Fibroblast of skin of left quadriceps (primary cell): ENCODE data around the gene ADAT2.
"Not testable (repeated sequence)": the region's sequence is repeated elsewhere in the genome, so short reads cannot be mapped to it uniquely, and the experiment has no call there.

Source experiments
- DNase-seq, 2 experiments: peaks; one replicate each; pipeline ENCODE4 v3.0.0-alpha.2; 2013; ENCODE audit warnings: low read depth in 2 of 2

The ADAT2 gene

DNA sequence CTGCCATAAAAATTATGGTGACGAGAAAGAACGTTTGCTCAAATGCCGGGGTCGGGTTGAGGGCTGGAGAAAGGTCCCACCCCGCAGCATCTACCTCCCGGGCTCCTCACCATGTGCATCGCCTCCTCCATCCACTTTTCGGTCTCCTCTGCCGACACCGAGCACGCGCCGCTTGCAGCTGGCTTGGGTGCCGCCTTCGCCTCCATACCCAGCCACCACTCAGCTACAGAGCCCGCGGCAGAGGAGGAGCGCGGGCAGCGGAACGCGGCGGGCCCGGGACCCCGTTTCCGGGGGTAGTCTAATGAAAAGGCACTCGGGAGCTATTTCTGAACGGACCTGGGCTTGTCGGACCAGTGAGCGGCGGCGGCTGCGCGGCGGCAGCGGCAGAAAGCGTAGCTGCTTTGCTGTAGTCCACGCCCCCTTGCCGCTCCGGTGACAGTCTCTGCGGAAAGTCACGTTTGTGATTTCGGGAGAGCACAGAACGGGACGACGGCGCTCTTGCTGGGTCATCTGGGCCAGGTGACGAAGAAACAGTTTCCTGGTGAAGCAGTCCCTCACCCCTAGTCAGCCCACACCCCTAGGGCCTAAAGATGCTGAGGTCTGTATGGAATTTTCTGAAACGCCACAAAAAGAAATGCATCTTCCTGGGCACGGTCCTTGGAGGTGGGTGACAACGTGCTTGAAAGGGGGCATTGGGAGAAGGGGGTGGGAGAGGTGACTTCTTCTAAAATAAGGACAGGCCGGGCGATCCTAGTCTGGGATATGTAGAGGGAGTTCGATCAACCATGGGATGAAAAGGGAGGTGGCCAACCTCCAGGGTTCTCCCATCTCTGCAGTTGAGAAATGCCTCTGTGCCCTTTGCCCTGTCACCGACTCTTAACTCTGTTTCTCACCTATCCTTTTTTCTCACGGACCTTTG is at the start of gene ADAT2, which contains the start of gene PEX3:
Gene ADAT2 (minus strand): TSS at position 243 of the 919 bp plus-strand sequence. CDS start 37 bp downstream, at position 206.
Gene PEX3 (plus strand): TSS at position 353 of the 919 bp plus-strand sequence. CDS start 238 bp downstream, at position 591.
- DNase-seq: peak; percentile 84 to 86

DNA sequence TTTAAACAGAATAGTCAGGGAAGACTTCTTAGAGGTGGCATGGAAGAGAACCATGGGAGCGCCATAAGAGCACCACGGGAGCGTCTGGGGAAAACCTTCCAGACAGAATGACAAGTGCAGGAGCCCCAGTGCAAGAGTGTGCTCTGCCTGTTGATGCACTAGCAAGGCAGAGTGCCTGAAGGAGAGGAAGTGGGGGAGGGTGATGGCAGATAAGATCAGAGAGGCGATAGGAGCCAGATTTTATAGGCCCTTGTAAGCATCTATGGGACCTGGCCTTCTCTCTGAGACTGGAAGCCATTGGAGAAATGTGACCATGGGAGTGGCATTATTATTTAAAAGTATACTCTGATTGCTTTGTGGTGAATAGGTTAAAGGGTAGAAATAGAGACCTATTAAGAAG is 47.9 kb upstream of the ADAT2 start:
- DNase-seq: no peak

DNA sequence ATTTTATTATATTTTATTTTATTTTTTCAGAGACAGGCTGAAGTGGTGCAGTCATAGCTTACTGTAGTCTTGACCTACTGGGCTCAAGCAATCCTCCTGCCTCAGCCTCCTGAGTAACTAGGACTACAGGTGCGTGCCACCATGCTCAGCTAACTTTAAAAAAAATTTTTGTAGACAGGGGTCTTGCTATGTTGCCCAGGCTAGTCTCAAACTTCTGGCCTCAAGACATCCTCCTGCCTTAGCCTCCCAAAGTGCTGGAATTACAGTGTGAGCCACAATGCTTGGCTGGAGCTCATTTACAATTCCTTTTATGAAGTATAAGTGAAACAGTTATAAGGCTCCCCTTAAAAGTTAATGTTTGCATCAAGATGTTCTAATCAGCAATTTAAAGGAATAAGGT is 46.5 kb upstream of the ADAT2 start:
- no peak for DNase-seq

- no peak for DNase-seq
Observed at GRCh38 chr6:143490775-143491174, 40.3 kb upstream of the ADAT2 start.

GRCh38 chr6:143490244-143490643 is 39.7 kb upstream of the ADAT2 start:
- DNase-seq: no peak

GRCh38 chr6:143486752-143487151 is 36.3 kb upstream of the ADAT2 start:
- no peak for DNase-seq

DNA sequence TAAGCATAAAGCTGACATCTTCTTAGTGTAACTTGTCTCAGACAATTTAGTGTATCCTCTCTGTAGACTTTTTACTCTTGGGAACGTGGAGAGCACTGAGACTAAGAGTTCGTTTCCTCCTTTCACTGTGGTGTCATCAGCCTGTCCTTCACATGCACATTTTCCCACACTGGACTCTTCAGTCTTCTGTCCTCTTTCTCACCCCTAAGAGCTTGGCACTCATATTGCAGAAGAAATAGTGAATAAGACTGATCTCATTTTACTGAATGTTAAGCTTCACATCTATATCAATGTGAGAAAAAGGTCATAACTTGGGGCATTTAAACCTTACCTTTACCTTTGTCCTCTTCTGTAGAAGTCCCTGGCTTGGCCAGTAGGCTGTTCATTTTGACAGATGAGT is 35.5 kb upstream of the ADAT2 start:
- DNase-seq: no peak

GRCh38 chr6:143482593-143482992 is 32.1 kb upstream of the ADAT2 start:
- no peak for DNase-seq

- no peak for DNase-seq
Observed at GRCh38 chr6:143478479-143479062, 28.1 kb upstream of the ADAT2 start.

GRCh38 chr6:143476545-143476944 is 26.1 kb upstream of the ADAT2 start:
- DNase-seq: no peak

DNA sequence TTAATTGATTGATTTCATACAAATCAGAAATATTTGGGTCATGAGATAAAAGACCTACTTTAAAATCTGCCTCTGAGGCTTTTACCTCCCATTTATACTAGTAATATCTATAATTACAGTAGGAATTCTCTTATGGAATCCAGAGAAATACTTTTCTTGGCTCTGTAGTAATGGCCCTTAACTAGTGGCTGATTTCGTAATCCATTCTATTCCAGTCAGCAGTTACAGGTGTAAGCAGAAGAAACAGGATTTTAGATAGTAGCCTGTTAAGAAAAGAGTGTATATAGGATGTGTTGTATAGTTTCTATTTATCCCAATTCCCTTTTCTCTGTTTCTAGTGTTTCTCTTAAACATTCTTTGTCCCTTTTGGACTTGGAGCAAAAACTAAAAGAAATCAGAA is 21.3 kb upstream of the ADAT2 start:
- DNase-seq: no peak

DNA sequence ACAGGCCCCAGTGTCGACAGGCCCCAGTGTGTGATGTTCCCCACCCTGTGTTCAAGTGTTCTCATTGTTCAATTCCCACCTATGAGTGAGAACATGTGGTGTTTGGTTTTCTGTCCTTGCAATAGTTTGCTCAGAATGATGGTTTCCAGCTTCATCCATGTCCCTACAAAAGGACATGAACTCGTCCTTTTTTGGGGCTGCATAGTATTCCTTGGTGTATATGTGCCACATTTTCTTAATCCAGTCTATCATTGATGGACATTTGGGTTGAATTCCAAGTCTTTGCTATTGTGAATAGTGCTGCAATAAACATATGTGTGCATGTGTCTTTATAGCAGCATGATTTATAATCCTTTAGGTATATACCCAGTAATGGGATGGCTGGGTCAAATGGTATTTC is 18.3 kb upstream of the ADAT2 start:
- not testable (repeated sequence) for DNase-seq

- DNase-seq: no peak
Observed at GRCh38 chr6:143468026-143468425, 17.5 kb upstream of the ADAT2 start.

GRCh38 chr6:143465546-143465945 is 15.1 kb upstream of the ADAT2 start:
- DNase-seq: no peak

DNA sequence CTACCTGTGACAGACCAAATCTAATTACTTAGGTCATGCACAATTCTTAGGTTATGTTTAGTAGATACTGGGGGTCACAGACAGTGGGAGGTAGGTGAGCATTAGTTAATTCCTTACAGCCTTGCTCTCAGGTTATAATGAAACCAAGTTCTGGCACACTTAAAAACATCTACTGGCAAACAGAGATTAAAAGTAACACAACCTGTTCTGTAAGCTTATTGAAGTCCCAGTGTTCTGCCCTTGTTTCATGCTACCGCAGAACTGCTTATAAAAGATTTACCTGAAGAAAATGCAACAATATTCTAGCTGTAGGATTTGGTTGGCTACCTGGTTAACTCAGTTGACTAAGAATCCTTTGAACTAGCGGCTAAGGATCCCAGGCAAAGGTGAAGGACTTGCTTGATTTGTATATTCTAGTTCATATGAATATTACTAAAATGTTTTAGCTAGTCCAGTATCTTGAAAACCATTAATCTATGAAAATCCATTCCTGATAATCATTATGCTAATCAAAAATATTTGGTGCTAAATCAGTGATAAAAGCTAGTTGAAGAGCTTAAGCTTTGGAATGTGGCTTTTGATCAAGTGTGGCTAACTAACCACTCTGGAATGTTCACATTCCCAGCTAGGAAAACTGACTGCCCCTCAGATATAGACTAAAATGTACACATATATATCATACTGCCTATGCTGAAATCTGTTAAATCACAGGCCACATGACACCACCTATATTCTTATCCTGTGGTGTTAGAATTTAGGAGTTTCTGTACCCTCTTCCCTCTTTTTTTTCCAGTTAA is 7.3 kb upstream of the ADAT2 start:
- DNase-seq: no peak

DNA sequence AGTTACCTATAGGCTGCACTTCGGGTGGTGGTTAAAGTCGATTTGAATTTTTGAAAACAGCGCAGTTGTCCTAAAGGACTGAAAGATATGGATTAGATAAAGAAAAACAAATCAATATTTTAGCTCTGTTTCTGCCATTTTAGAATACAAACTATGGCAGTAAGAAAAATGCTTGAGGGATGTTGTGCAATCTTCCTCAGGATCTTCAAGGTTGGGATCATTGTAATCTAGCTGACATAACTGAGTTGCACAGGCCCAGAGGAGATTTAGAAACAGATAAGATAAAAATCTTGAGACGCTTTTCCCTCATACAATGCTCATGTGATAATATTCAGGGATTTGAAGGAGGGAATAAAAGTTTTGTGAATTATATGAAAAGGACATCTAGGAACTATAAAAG is 1.0 kb upstream of the ADAT2 start:
- no peak for DNase-seq

- DNase-seq: no peak
Observed at GRCh38 chr6:143449714-143450452, 612 bp downstream of the ADAT2 start.

GRCh38 chr6:143449082-143449713 is 1.3 kb downstream of the ADAT2 start:
- no peak for DNase-seq

GRCh38 chr6:143447865-143448264 is 2.6 kb downstream of the ADAT2 start:
- DNase-seq: not testable (repeated sequence)

GRCh38 chr6:143443096-143443495 is 7.4 kb downstream of the ADAT2 start:
- DNase-seq: no peak
